CD4-positive, alpha-beta T cell (primary cell): ENCODE data around the gene CREB3L1. TPM values are rescaled to one million over a fixed set of nuclear protein-coding genes. Genes with fewer than 3 reads are reported as not detected.

Source experiments
- ATAC-seq: fragments of 200-7000 bp; cut with Tn5 transposase; one replicate; pipeline ENCODE4 v1.10.0; 2022; ENCODE audit warnings: mild to moderate bottlenecking; ENCODE audit not compliant: poor library complexity
- CTCF ChIA-PET: fragments of 350-600 bp; sonication (Branson Sonifier 250); formaldehyde crosslinking; loops from one replicate; lab custom pipeline; 2021; ENCODE audit warnings: antibody characterized with exemption, inconsistent platforms; lab: Charles Lee
- POLR2A ChIA-PET: fragments of 350-600 bp; sonication (Branson Sonifier 250); formaldehyde crosslinking; loops from one replicate; lab custom pipeline; 2021; ENCODE audit warnings: antibody characterized with exemption, inconsistent platforms; lab: Charles Lee
- DNase-seq, 14 experiments: peaks; one replicate each; pipeline ENCODE4 v3.0.0-alpha.2; 2013 to 2020; ENCODE audit warnings: mixed read lengths in 2 of 14
- H3K27ac ChIP-seq, 2 donors: one replicate each; pipeline versions ENCODE4 v1.5.1 to v1.7.0; 2013; ENCODE audit warnings: low read length in 2 of 2, low read depth in 1 of 2, mild to moderate bottlenecking in 1 of 2
- H3K27me3 ChIP-seq, 2 experiments: 1 replicate in 1 of 2; 2 replicates in 1 of 2; pipeline versions ENCODE4 v1.6.1 to v1.7.0; 2013; ENCODE audit warnings: low read length in 2 of 2, control low read depth in 1 of 2, mild to moderate bottlenecking in 1 of 2, moderate library complexity in 1 of 2; ENCODE audit not compliant: insufficient read depth in 2 of 2, control insufficient read depth in 1 of 2
- H3K36me3 ChIP-seq: one replicate; pipeline ENCODE4 v1.6.1; 2013; ENCODE audit warnings: low read length, control low read depth; ENCODE audit not compliant: insufficient read depth
- H3K4me1 ChIP-seq: one replicate; pipeline ENCODE4 v1.6.1; 2013; ENCODE audit warnings: low read length, control low read depth; ENCODE audit not compliant: insufficient read depth
- H3K4me3 ChIP-seq: one replicate; pipeline ENCODE4 v1.5.1; 2013; ENCODE audit warnings: mild to moderate bottlenecking, low read length, moderate library complexity
- H3K9me3 ChIP-seq, 2 experiments: 1 replicate in 1 of 2; 2 replicates in 1 of 2; pipeline versions ENCODE4 v1.6.1 to v1.7.0; 2013; ENCODE audit warnings: low read length in 2 of 2, mild to moderate bottlenecking in 2 of 2, control low read depth in 1 of 2, moderate library complexity in 1 of 2; ENCODE audit not compliant: control insufficient read depth in 1 of 2, insufficient read depth in 1 of 2
- H3K27ac Mint-ChIP-seq: one replicate; pipeline ENCODE4 v1.8.0; 2020; ENCODE audit warnings: mixed read lengths
- H3K27me3 Mint-ChIP-seq: one replicate; pipeline ENCODE4 v1.8.0; 2021; ENCODE audit warnings: mixed read lengths
- H3K36me3 Mint-ChIP-seq: one replicate; pipeline ENCODE4 v1.8.0; 2021; ENCODE audit warnings: low read depth, mixed read lengths
- H3K4me1 Mint-ChIP-seq: one replicate; pipeline ENCODE4 v1.8.0; 2021; ENCODE audit warnings: low read depth, mixed read lengths
- H3K4me3 Mint-ChIP-seq: one replicate; pipeline ENCODE4 v1.8.0; 2020; ENCODE audit warnings: mild to moderate bottlenecking, mixed read lengths
- H3K9me3 Mint-ChIP-seq: one replicate; pipeline ENCODE4 v1.8.0; 2020; ENCODE audit warnings: mixed read lengths
- intact Hi-C, 2 experiments: fragments of 100-400 bp; cut with DNase I in 1 of 2; cut with micrococcal nuclease in 1 of 2; formaldehyde crosslinking; loops; one replicate each; pipeline versions ENCODE4 v1.15.1 to v1.9.0; 2023 to 2025; cut with DNase I, micrococcal nuclease
- total RNA-seq, 174 experiments: library from RNA in 2 of 174; stranded (reverse) in 2 of 174; gene quantifications; one replicate each; pipeline ENCODE4 v1.2.3 and lab custom pipeline; 2021 to 2026
- TF ChIP-seq, protein P1 (sequence below): fragments of 200-600 bp; IDR thresholded peaks from one replicate; pipeline ENCODE4 v1.8.0; 2022; ENCODE audit warnings: antibody characterized with exemption, mild to moderate bottlenecking

CREB3L1 gene
- total RNA-seq, 2 experiments from 2014 or later, result not detected

DNA sequence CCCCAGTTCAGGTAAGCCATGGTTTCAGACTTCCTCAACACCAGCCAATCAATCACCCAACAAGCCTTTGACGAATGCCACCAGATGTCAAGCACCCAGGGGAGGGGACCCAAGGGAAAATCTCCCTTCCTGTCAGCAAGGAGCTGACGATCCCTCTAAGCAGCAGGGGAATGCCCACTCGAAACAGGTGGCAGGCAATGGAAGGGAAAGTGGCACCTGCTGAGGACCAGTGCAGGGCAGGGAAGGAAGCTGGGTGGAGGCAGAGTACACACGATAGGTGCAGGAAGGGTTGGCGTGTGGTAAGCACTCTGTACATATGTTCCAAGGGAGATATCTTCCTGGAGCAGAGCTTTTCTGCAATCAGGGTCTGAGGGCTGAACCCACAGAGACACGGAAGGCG, 11.7 kb upstream of the CREB3L1 start:
- ChIA-PET CTCF (no interaction called here), POLR2A (no interaction called here)
- no peaks in the 10 kb centered on the region for H3K4me1 ChIP-seq
- TF ChIP-seq, protein P1, sequence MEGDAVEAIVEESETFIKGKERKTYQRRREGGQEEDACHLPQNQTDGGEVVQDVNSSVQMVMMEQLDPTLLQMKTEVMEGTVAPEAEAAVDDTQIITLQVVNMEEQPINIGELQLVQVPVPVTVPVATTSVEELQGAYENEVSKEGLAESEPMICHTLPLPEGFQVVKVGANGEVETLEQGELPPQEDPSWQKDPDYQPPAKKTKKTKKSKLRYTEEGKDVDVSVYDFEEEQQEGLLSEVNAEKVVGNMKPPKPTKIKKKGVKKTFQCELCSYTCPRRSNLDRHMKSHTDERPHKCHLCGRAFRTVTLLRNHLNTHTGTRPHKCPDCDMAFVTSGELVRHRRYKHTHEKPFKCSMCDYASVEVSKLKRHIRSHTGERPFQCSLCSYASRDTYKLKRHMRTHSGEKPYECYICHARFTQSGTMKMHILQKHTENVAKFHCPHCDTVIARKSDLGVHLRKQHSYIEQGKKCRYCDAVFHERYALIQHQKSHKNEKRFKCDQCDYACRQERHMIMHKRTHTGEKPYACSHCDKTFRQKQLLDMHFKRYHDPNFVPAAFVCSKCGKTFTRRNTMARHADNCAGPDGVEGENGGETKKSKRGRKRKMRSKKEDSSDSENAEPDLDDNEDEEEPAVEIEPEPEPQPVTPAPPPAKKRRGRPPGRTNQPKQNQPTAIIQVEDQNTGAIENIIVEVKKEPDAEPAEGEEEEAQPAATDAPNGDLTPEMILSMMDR, result no peak
- H3K36me3 ChIP-seq, result no peaks in the 10 kb centered on the region
- no peak for DNase-seq
- Mint-ChIP-seq H3K4me3 (no peak overlapping the region), H3K27ac (no peak overlapping the region), H3K27me3 (peaks cover 8% of the 10 kb centered on the region), H3K36me3 (no peaks in the 10 kb centered on the region), H3K9me3 (no peaks in the 10 kb centered on the region), H3K4me1 (no peaks in the 10 kb centered on the region)
- no peak overlapping the region for H3K27ac ChIP-seq
- intact Hi-C loops, result no loop called here
- no peaks in the 10 kb centered on the region for H3K9me3 ChIP-seq
- no peak overlapping the region for H3K4me3 ChIP-seq
- no peak for ATAC-seq
- no peaks in the 10 kb centered on the region for H3K27me3 ChIP-seq

DNA sequence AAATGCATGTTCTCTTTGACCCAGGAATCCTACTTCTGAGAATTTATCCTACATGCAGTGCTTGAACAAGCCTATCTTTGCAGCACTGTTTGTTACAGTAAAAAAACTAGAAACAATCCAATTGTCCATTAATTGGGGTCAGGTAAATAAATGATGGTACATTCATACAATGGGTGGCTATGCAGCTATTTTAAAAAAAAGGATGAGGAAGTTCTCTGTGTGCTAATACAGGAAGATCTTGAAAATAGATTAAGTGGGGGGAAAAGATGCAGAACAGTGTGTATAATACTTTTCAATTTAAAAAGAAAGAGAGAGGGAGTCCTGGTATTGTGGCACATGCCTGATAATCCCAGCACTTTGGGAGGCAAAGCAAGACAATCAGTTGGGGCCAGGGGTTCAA, 9.5 kb upstream of the CREB3L1 start:
- intact Hi-C loops, result no loop called here
- no peak overlapping the region for H3K4me3 Mint-ChIP-seq
- peaks cover 5% of the 10 kb centered on the region for H3K4me1 Mint-ChIP-seq
- no peaks in the 10 kb centered on the region for H3K36me3 Mint-ChIP-seq
- no peak for DNase-seq
- Histone ChIP-seq H3K4me1 (no peaks in the 10 kb centered on the region), H3K27ac (no peak overlapping the region), H3K9me3 (no peaks in the 10 kb centered on the region), H3K36me3 (no peaks in the 10 kb centered on the region), H3K4me3 (no peak overlapping the region), H3K27me3 (no peaks in the 10 kb centered on the region)
- peaks cover 8% of the 10 kb centered on the region for H3K27me3 Mint-ChIP-seq
- POLR2A ChIA-PET, result no interaction called here
- no peaks in the 10 kb centered on the region for H3K9me3 Mint-ChIP-seq
- TF ChIP-seq, protein P1, result no peak
- ATAC-seq, result no peak
- H3K27ac Mint-ChIP-seq, result no peak overlapping the region
- CTCF ChIA-PET, result no interaction called here

DNA sequence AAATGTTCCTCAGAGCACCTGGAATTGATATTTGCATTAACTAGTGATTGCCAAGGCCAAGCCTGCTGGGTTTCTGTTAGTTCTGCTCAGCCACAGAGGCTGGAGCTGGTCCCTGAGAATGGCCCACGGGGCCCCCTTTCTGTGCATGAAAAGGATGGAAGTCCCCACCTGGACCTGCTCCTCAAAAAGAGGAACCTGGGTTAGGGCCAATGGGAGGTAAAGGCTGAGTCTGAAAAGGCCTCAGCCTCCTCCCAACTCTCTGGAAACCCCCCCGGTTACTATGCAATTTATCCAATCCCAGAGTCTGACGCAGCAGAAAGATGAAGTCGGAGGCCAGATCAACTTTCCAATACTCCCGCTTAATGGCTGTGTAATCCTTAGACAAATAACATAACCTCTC, 6.8 kb upstream of the CREB3L1 start:
- no peak overlapping the region for H3K4me3 Mint-ChIP-seq
- no peak for DNase-seq
- H3K4me1 Mint-ChIP-seq, result peaks cover 5% of the 10 kb centered on the region
- Histone ChIP-seq H3K9me3 (no peaks in the 10 kb centered on the region), H3K27ac (no peak overlapping the region), H3K4me3 (no peak overlapping the region), H3K27me3 (peaks cover 0 to 2% of the 10 kb centered on the region in 2 experiments), H3K36me3 (no peaks in the 10 kb centered on the region), H3K4me1 (no peaks in the 10 kb centered on the region)
- no peaks in the 10 kb centered on the region for H3K9me3 Mint-ChIP-seq
- TF ChIP-seq, protein P1, result no peak
- POLR2A ChIA-PET, result no interaction called here
- ATAC-seq, result no peak
- no peak overlapping the region for H3K27ac Mint-ChIP-seq
- CTCF ChIA-PET, result no interaction called here
- intact Hi-C loops, result no loop called here
- H3K27me3 Mint-ChIP-seq, result peaks cover 14% of the 10 kb centered on the region
- H3K36me3 Mint-ChIP-seq, result no peaks in the 10 kb centered on the region
